GM19043 (cell line): Measurements from ENCODE around the gene HOXD9.

Source experiments
- ATAC-seq: cut with Tn5 transposase; IDR thresholded peaks from one replicate; pipeline ENCODE4 v1.9.1; 2021; ENCODE audit warnings: low read depth; ENCODE audit not compliant: unreplicated experiment

Gene HOXD9

DNA sequence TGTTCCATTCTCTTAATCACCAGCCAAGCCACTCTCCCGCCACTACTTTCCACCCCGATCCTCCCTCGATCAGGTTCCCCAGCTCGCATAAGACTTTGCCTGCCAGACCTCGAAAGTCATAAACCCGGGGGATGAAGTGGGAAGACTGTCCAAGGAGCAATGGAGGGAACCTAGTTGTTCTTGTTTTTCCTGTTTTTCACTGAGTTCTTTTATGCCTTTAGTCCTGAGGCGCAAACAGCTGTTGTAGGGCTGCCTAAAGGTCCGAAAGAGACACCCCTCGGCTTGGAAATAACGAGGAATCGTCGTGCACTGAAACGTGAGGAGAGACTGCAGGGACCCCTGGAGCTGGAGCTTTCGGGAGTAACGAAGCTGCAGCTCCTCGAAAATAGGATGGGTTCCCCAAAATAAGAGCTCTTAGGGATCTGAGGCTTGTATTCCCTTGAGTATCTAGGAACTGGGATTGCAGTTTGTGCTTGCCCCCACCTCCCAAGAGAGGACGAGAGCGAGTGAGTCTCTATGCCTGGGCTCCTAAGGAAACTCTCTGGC lies 24.6 kb upstream of the HOXD9 start:
- ATAC-seq = no peak

DNA sequence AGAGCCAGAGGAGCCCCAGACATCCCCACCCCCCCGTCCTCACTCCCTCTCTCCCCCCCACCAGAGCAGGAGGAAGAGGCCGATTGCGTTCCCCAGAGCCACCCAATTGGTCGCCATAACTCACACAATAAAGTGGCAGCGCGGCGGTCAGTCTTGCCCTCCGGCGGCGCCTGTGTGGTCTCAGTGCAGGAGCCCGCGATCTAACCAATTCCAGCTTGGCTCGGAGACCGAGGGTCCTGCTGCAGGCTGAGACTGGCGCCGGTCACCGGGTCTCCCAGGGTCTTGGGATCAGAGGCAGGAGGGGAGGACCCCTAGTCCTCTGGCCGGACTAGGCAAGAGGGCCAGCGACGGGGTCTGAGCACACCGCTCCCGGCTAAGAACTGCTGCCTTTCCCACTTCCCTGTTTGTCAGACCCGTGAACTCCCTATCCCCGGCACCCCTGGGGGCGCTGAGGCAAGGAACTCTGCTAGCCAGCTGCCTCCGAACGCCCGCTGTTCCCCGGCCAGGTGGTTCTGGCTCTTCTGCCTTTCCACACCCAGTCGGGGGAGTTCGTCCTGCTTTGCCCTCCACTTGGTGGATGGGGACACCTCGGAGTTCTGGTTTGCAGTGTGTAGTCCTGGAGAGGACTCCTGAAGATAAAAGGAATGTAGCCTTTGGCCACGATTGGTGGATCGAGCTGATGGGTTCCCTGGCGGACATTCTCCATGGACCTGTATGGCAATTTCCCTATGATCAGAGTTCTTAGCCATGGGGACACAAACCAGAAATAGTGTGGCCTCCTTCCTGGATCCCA lies 24.0 kb upstream of the HOXD9 start:
- ATAC-seq = no peak

DNA sequence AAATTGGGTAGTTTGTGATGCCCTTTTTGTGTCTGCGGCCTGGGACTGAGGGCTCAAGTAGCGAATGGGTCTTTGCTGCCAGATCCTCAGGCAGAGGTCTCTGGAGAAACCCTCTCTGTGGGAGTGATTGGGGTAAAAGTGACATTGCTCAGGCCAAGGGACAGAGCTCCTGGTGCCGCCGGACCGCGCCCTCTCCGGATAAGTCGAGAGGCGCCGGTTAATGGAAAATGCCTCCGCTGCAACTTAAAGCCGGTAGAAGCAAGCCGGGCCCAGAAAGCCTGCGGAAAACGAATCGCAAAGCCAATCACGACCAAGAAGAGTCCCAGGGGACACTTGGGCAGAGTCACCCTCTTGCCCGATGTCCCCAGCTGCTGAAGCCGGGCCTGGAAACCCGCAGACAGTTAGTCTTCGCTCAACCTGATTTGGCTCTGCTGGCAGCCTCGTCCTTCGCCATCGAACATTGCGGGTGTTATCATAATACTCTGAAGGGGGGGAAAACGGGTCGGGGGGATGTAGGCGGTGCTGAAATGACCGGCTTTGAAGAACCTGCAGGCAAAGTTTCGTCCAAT lies 23.3 kb upstream of the HOXD9 start:
- no peak for ATAC-seq

DNA sequence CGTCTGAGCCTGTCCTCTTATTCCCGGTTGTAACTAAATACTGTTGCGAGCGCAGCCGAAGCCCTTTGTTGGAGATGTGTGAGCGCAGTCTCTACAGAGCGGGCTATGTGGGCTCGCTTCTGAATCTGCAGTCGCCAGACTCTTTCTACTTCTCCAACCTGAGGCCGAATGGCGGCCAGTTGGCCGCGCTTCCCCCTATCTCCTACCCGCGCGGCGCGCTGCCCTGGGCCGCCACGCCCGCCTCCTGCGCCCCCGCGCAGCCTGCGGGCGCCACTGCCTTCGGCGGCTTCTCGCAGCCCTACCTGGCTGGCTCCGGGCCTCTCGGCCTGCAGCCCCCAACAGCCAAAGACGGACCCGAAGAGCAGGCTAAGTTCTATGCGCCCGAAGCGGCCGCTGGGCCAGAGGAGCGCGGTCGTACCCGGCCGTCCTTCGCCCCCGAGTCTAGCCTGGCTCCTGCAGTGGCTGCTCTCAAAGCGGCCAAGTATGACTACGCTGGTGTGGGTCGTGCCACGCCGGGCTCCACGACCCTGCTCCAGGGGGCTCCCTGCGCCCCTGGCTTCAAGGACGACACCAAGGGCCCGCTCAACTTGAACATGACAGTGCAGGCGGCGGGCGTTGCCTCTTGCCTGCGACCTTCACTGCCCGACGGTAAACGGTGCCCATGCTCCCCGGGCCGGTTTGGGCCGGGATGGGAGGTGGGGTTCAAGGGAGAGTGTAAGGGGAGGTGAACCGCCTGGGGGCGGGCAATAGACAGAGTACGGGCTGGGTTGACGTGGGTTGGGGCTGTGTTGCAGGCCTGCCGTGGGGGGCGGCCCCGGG lies 22.6 kb upstream of the HOXD9 start, which contains the start of gene HOXD12:
TSS of gene HOXD12 (plus strand) at position 68 of the 819 bp plus-strand sequence. CDS start at position 75, 7 bp downstream.
- ATAC-seq = no peak

DNA sequence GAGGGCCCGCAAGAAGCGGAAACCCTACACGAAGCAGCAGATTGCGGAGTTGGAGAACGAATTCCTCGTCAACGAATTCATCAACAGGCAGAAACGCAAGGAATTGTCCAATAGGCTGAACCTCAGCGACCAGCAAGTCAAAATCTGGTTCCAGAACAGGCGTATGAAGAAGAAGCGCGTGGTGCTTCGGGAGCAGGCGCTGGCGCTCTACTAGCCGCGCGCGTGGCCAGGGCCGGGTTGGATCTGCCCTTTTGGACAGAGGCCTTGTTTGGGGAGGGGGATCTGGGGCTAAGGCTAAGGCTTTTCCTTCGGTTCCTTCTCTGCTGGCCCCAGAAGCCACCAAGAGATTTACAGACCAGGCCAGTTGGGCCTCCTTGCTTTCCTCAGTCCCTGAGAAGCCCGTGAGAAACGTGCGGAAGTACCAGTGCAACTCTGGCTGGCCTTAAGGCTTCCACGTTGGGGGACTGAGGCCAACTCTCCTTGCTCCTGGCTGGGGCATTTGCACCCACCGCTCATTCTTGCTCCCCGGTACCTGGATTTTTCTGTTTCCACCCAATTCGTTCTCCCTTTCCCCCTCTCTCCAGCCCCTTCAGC lies 21.9 kb upstream of the HOXD9 start:
- ATAC-seq = no peak

DNA sequence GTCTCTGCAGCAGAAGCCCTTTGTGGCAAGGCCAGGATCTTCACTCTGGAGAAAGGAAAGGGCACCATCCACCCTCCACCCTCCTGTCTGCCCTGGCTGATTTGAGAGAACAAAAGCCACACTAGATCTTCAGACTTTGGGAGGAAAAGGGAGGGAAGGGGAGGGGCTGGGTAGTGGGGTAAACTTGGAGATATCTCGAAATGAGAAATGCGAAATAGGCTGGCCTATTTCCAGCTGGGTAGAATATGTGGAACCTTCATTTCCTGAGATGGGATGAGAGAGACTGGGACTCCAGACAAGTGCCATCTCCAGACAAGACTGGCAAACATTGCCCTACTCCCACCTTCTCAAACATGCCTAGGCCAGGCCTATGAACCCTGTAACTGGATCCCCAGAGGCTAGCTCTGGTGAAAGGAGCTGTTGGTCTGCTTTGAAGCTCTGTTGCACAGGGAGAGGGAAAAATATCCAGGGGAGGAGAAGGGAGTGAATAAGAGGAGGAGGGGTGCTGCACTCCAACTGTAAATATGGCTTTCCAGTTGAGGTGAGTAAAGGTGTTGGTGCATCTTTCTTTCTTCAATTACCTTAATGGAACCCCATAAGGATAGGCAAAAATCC lies 21.2 kb upstream of the HOXD9 start:
- no peak for ATAC-seq

DNA sequence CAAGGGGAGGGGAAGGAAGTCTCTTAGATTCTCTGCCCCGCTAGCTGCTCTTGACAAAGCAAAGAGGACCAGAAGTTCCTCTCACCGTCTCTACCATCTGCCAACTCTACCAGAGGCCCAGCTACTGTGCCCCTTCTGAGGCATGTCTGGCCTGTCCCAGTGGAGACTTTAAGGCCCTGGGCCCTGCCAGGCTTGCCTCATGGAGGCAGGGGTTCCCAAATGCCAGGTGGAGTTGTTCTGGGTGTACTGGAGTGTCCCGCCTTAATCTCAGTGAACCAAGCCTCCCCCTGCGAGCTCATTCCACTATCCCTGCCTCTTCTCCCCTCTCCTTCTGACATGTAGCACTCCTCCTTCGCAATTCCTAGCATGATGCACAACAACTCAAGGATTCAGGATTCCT lies 20.7 kb upstream of the HOXD9 start:
- ATAC-seq = no peak

DNA sequence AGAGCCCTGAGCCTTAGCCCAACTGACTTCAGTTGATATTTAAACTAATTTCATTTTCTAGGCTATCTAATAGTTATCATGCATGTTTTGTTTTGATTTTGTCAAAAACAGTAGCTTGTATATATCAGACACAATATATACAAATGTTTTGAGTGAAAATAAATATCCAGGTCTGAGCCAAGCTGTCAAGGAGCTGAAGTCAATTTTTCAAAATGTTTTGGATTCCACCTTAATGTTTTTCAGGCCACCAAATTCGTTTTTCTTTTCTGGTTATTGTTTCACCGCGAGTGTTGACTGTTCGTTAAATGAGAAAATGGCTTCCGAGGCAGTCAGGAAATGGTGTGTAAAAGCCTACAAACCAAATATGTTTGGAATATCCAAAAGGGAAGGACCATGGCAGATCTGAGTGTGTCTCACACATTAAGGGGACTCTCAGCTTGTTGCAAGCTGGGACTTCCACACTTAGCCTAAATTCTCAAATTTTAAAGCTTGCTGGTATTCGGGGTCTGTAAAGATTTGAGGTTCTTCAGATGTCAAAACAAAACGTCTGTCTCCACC lies 20.1 kb upstream of the HOXD9 start:
- ATAC-seq = no peak

DNA sequence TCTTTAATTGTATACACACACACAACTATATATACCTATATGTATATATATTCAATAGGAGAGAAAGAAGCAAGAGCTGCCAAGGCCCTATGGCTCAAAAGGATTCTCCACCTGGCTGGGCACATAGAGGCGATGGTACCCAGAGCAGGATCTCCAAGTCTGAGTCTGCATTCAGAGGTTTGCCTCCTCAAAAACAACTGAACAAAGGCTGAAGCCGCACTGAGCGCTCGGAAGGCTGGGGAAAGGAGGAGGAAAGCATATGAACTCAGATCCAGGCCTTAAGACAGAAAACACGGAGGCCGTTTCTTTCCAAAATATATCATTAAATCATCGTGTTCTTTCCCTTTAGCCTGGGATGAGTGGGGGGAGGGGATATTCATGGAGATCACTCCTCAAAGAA lies 19.3 kb upstream of the HOXD9 start:
- no peak for ATAC-seq

DNA sequence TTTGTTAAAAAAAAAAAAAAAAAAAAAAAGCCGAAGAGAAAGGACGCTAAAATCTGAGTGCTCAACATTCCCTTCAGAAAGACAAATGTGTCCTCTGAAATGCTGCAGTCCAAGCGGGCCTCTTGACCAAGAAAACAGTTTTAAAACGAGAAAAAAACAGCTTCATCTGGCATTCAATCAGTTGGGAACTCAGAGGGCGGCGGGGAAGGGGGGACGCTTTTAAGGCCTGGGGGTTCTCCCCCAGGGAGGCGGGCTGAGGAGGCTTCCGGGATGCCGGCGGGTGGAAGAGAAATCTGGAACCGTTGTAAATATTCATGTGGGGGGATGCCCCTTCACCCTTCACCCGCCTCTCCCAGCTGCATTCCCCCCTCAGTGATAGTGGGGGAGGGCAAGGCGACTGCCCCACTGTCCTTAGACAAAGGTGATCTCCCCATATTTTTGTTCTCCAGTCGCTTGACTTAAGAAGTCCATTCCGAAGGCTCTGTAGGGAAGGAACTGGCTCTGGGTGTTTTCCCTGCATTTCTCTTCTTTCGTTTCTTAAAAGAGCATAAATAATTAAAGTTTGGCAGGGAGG lies 18.7 kb upstream of the HOXD9 start:
- no peak for ATAC-seq

DNA sequence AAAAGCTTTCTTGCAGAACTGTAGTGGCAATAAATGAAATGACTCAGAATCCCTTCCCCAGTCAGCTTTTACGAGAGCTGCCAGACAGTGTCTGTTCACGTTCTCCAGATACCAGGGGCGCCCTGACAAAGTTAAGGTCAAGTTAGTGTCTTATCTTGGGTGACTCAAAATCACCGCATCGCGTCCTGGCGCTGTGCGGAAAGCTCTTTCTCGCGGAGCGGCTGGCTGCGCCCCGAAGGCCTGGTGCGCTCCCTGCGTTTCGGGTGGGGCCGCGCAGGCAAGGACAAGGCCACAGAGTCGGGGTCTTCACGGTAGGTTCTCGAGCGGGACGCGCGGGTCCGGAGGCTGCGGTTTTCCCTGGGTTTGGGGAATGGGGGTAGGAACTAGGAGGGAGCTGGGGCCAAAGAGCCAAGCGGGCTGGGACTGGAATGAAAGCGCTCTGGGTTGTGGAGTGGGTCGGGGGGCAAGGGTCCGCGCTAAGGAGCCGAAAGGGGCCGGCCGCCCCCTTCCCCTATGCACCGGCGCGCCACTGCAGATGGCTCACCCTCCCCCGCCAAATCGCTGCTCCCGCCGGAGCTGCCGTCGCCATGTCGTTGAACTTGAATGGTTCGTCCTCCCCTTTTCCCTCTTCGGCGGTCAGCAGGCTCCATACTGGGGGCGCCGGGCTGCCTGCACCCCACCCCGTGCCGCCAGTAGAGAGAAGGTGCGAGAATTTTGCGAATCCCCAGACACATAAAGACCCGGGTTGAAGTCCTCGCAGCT lies 18.0 kb upstream of the HOXD9 start:
- no peak for ATAC-seq

DNA sequence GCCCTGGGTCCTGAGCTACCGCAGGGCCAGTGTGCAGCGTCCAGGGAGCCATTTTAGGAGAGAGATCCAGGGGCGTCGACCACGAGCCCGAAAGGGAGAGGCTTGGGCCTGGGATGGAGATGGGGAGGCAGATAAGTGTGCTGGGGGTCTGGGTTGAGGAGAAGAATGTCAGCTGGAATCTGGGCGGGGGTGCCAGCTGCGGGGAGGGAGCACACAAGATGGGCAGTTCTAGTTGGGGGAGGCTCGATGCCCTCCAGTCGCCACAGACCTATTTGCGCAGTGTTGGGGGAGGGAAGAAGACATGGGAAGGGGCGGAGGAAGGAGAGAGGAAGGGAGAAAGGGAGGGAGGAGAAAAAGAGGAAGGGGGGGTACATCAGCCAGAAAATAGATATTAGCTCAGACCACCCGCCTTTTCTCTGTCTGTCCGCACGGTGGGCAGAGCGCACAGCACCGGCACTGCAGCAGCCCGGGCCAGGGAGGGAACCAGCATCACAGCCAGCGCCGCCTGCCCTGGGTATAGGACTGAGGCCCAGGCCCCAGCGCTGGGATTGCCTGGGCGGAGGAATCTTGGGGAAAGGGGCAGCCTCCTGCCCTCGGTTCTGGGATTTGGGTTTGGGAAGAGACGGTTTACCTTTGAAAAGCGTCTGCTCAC lies 17.3 kb upstream of the HOXD9 start:
- no peak for ATAC-seq

DNA sequence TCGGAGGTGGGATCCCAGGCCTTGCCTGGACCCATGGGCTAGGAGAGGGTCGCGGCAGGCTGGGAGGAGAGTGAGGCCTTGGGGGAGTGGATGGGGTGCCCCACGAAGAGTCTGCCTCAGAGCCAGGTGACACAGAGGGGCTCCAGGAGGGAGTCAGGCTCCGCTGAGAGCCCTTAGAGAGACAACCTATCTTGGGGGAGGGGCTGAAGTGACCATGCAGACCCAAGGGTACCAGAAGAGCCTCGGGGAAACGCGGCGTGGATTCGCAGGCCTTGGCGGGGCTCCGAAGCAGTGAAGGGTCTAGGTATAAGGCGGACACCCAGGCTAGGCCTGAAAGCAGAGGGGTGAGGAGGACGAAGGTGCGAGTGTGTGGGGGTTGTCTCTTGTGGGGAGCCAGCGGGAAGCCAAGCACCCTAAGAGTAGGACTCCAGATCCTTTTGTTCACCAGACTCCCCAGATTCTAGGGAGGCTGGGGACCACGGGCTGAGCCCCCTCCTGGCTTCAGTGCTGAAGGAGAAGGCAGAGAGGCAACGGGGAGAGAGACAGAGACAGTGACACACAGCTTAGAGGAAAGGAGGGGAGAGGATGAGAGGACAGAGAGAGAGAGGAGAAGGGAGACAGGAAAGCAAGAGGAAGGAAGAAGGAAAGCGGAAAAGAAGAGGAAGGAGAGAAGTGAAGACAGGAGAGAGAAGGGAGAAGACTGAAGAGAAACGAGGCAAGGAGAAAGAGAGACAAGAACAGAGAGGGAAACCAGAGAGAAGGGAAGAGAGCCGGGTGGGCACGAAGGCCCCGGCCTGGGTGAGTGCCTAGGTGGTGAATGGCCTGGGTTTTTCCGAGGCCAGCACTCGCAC lies 16.6 kb upstream of the HOXD9 start:
- ATAC-seq = no peak

DNA sequence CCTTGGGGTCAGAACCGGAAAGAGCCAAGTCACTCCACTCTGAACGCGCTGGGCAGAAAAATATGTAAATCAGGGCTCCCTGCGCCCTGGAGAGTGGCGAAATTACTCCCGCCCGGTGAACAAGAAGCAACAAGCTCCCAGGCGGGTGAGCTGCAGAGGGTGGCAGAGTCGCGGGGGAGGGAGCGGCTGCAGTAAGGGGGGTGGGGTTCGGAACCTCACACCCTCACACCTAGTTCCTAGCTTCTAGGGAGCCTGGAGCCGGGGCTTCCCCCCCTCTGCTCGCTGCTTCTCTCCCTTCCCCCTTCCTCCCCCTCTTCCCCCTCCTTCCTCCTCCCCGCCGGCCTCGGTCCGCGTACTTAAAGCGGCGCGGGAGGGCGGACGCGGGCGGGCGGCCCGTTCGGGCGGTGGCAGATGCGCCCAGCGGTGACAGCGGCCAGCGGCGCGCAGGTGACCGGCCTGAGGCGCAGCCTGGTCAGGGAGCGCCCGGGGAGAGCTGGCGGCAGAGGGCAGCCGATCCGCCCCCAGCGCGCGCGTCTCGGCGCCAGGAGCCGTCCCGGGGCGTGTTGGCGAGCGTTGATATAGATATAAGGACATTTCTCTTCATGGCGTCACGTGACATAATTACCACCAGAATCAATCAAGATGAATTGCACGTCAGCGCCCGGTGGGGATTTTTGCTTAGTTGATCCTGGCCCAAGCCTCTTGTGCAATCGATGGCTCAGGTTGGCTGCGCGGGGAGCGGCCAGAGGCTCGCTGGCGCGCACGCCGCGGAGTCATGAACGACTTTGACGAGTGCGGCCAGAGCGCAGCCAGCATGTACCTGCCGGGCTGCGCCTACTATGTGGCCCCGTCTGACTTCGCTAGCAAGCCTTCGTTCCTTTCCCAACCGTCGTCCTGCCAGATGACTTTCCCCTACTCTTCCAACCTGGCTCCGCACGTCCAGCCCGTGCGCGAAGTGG lies 15.7 kb upstream of the HOXD9 start, which contains the start of gene HOXD11:
TSS of gene HOXD11 (plus strand) at position 700 of the 959 bp plus-strand sequence. CDS start at position 776, 76 bp downstream.
- ATAC-seq = no peak

DNA sequence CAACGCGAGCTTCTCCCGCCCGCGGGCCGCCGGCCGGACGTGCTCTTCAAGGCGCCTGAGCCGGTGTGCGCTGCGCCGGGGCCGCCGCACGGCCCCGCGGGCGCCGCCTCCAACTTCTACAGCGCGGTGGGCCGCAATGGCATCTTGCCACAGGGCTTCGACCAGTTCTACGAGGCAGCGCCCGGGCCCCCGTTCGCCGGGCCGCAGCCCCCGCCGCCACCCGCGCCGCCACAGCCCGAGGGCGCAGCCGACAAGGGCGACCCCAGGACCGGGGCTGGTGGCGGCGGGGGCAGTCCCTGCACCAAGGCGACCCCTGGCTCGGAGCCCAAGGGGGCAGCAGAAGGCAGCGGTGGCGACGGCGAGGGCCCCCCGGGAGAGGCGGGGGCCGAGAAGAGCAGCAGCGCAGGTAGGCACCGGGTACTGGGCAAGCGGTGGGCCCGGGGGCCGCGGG lies 14.8 kb upstream of the HOXD9 start:
- ATAC-seq = no peak

DNA sequence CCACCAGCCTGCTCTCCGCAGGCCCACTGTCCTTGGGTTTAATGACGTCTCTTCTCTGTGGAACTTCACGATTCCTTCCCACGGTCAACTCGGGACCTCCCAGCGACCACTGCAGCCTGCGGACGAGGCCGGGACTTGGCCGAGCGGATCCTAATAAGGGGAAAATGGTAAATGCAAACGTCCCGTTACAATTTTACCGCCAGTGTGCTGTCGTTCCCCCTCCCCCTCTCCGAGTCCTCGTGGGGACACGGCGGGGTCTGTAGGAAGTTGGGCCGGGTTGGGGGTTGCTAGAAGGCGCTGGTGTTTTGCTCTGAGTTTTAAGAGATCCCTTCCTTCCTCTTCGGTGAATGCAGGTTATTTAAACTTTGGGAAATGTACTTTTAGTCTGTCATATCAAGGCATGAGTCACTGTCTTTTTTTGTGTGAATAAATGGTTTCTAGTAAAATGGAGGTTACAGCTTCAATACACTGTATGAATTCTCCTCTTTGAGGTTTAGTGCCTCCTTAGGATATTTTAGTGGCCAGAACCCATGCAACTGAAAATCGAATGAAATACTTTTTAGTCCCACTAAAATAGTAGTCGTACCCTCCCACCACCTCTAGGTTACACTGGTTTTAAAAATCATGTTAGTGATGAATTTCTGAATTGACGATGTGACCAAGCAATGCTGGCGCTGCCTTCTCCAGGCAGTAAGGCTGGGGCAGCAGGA lies 13.2 kb upstream of the HOXD9 start:
- no peak for ATAC-seq
